ENCODE data around the gene SMCO2.

- no peak for TF ChIP-seq CTCF (conservative IDR thresholded peaks at IDR 0.05)
- TF ChIP-seq ZFX (IDR thresholded peaks at IDR 0.05), result no peak
Measured at GRCh38 chr12:27530157-27530922, 83.8 kb downstream of the SMCO2 start.

Data from C4-2B (cell line).